Gastrocnemius medialis (tissue), 4 donors: Measurements from ENCODE around the gene IMPDH1.

ENCODE experiments used
- POLR2A ChIP-seq, 2 donors: fragments of 450-650 bp; IDR thresholded peaks; one replicate each; pipeline ENCODE4 v1.6.1; 2017; ENCODE audit warnings: antibody characterized with exemption in 2 of 2, mild to moderate bottlenecking in 2 of 2, moderate library complexity in 2 of 2
- TF ChIP-seq, protein P1 (sequence below), 5 experiments: fragments of 450-650 bp in 3 of 5; fragments of 200-600 bp in 2 of 5; sonication (generic) in 2 of 5; IDR thresholded peaks in 4 of 5; conservative IDR thresholded peaks in 1 of 5; 1 replicate in 4 of 5; 2 replicates in 1 of 5; pipeline ENCODE4 v1.5.1; 2016 to 2019; ENCODE audit warnings: antibody characterized with exemption in 5 of 5, mild to moderate bottlenecking in 3 of 5, moderate library complexity in 3 of 5

DNA sequence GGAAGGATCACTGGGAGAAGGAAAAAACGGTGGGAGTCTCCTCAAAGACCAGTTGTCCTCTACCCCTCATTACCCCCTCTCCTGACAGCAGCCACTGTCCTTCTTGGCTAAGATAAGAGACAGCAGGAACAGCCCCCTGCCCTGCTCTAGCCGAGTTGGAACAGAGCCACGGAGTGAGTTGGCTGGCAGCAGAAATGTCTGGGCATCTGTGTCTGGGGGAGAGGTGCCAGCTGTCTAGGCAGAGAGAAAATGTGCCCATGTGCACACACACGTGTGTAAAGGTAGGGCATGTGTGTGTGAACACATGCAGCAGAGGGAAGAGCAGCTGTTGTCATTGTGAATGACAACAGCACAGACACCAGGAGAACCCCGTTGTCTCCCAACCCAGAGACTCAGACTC lies 36.5 kb upstream of the IMPDH1 start:
- TF ChIP-seq, protein P1, sequence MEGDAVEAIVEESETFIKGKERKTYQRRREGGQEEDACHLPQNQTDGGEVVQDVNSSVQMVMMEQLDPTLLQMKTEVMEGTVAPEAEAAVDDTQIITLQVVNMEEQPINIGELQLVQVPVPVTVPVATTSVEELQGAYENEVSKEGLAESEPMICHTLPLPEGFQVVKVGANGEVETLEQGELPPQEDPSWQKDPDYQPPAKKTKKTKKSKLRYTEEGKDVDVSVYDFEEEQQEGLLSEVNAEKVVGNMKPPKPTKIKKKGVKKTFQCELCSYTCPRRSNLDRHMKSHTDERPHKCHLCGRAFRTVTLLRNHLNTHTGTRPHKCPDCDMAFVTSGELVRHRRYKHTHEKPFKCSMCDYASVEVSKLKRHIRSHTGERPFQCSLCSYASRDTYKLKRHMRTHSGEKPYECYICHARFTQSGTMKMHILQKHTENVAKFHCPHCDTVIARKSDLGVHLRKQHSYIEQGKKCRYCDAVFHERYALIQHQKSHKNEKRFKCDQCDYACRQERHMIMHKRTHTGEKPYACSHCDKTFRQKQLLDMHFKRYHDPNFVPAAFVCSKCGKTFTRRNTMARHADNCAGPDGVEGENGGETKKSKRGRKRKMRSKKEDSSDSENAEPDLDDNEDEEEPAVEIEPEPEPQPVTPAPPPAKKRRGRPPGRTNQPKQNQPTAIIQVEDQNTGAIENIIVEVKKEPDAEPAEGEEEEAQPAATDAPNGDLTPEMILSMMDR (IDR thresholded peaks at IDR 0.05 in 4 of 5, conservative IDR thresholded peaks at IDR 0.05 in 1 of 5) = no peak
- TF ChIP-seq POLR2A (IDR thresholded peaks at IDR 0.05) = no peak
